Measurements from ENCODE around the gene AK8.

Gene AK8

GRCh38 chr9:132864691-132865090 is 13.4 kb downstream of the AK8 start:
- Mint-ChIP-seq H3K9me3 (no peaks in the 10 kb centered on the region), H3K27ac (ENCODE audit: low read depth) (no peak overlapping the region), H3K36me3 (ENCODE audit: insufficient read depth) (peaks cover 1% of the 10 kb centered on the region), H3K27me3 (peaks cover 24% of the 10 kb centered on the region), H3K4me1 (no peaks in the 10 kb centered on the region), H3K4me3 (no peak overlapping the region)
- ATAC-seq (replicated peaks; ENCODE audit: extremely low read depth, poor library complexity, severe bottlenecking) (no peak), DNase-seq (ENCODE audit: low spot score in 2 of 2) (no peak)

DNA sequence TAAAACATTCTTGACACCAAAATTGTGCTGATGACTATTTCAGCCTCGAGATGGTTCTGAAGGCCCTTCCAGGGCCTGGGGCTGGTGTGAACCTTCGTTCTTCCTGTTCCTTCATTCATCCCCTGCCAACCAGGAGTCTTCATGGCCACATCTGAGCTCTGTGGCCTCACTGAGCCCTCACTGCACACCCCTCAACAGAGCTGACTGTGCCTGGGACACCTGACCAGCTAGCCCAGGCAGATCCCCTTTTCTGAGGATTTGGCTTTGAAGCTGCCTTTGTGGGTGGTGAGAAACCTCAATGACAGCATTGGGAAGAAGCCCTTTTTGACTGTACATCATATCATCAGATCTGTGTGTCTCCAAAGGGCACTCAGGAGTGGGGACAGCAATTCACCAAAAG is 13.8 kb downstream of the AK8 start:
- H3K9me3 Mint-ChIP-seq = no peaks in the 10 kb centered on the region
- DNase-seq (ENCODE audit: low spot score in 2 of 2) (no peak), ATAC-seq (replicated peaks; ENCODE audit: extremely low read depth, poor library complexity, severe bottlenecking) (no peak)
- no peaks in the 10 kb centered on the region for H3K4me1 Mint-ChIP-seq
- H3K27me3 Mint-ChIP-seq = peaks cover 27% of the 10 kb centered on the region
- H3K4me3 Mint-ChIP-seq = no peak overlapping the region
- peaks cover 1% of the 10 kb centered on the region for H3K36me3 Mint-ChIP-seq (ENCODE audit: insufficient read depth)
- no peak overlapping the region for H3K27ac Mint-ChIP-seq (ENCODE audit: low read depth)

GRCh38 chr9:132863096-132863495 is 15.0 kb downstream of the AK8 start:
- DNase-seq (ENCODE audit: low spot score in 2 of 2) (no peak), ATAC-seq (replicated peaks; ENCODE audit: extremely low read depth, poor library complexity, severe bottlenecking) (no peak)
- no peak overlapping the region for H3K4me3 Mint-ChIP-seq
- no peak overlapping the region for H3K27ac Mint-ChIP-seq (ENCODE audit: low read depth)
- H3K9me3 Mint-ChIP-seq = no peaks in the 10 kb centered on the region
- H3K36me3 Mint-ChIP-seq (ENCODE audit: insufficient read depth) = no peaks in the 10 kb centered on the region
- H3K27me3 Mint-ChIP-seq = peaks cover 39% of the 10 kb centered on the region
- H3K4me1 Mint-ChIP-seq = no peaks in the 10 kb centered on the region

DNA sequence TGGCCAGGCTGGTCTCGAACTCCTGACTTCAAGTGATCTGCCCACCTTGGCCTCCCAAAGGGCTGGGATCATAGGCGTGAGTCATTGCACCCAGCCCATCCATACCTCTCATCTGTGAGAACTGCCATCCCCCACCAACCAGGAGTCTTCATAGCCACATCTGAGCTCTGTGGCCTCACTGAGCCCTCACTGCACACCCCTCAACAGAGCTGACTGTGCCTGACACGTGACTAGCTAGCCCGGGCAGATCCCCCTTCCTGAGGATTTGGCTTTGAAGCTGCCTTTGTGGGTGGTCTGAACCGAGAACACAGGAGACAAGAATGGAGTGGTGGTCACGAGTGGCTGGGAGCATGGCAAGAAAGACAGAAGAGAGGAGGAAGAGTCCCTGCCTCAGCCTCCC is 15.6 kb downstream of the AK8 start:
- no peaks in the 10 kb centered on the region for H3K4me1 Mint-ChIP-seq
- H3K27me3 Mint-ChIP-seq = peaks cover 40% of the 10 kb centered on the region
- no peaks in the 10 kb centered on the region for H3K36me3 Mint-ChIP-seq (ENCODE audit: insufficient read depth)

GRCh38 chr9:132861666-132862065 is 16.4 kb downstream of the AK8 start:
- Mint-ChIP-seq H3K4me3 (no peak overlapping the region), H3K36me3 (ENCODE audit: insufficient read depth) (no peaks in the 10 kb centered on the region), H3K4me1 (no peaks in the 10 kb centered on the region), H3K9me3 (no peaks in the 10 kb centered on the region), H3K27ac (ENCODE audit: low read depth) (no peak overlapping the region), H3K27me3 (peaks cover 40% of the 10 kb centered on the region)
- ATAC-seq (replicated peaks; ENCODE audit: extremely low read depth, poor library complexity, severe bottlenecking) = no peak
- DNase-seq (ENCODE audit: low spot score in 2 of 2) = no peak

More for the DNA sequence above, 15.6 kb downstream of the AK8 start:
- DNase-seq (ENCODE audit: low spot score in 2 of 2) (no peak), ATAC-seq (replicated peaks; ENCODE audit: extremely low read depth, poor library complexity, severe bottlenecking) (no peak)
- Mint-ChIP-seq H3K4me3 (no peak overlapping the region), H3K27ac (ENCODE audit: low read depth) (no peak overlapping the region), H3K9me3 (no peaks in the 10 kb centered on the region)

DNA sequence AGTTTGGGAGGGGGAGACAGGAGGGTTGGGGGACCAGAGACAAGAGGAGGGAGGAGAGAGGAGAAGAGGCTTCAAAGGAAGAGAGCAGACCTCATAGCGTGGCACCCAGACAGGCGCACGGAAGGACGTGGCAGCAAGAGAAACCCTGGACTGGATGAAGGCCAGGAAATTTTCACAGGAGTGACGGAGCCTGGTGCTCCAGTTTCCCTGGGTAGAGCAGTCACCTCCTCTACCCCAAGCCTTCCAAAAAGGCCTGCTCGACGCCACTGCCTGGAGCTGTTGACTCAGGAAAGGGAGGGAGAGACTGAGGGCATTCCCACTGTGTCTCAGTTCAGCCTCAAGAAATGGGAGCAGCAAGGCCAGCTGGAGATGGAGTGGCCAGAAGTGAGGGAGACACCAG is 19.3 kb downstream of the AK8 start:
- Mint-ChIP-seq H3K4me1 (peaks cover 6% of the 10 kb centered on the region), H3K9me3 (no peaks in the 10 kb centered on the region), H3K27me3 (peaks cover 52% of the 10 kb centered on the region), H3K27ac (ENCODE audit: low read depth) (no peak overlapping the region), H3K36me3 (ENCODE audit: insufficient read depth) (no peaks in the 10 kb centered on the region), H3K4me3 (no peak overlapping the region)
- no peak for ATAC-seq (replicated peaks; ENCODE audit: extremely low read depth, poor library complexity, severe bottlenecking)
- no peak for DNase-seq (ENCODE audit: low spot score in 2 of 2)

DNA sequence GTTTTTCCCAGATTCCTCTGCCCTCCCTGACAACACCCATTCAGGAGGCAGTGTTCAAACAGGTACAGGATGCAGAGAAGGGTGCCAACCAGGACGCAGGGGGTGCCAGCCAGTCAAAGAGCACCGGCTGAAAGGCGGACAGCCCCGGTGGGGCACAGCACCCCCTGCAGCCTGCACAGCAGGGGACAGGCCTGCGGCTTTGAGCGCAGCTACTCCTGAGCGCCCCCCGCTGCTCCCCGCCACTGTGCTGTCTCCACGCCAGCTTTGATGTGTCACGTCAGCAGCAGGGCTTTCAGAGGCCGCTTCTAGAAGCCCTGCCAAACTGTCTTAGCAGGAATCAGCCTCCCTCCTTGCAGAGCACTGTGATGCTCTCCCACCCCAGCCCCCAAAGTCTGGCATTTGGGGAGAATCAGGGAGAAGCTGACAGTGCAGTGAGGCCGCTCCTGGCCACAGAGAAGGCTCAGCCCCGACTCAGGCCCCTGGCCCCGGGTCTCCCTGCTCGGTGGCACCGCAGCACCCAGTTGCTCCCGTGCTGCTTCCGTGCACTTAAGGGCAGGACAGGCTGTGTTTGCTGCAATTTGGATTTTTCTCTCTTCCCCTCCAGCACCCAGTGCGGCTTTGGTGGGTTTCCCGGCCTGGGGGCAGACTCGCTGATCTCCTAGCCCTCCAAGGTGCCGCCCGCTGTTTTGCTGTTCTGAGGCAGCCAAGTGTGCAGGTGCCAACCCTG is 20.3 kb downstream of the AK8 start:
- peaks cover 6% of the 10 kb centered on the region for H3K4me1 Mint-ChIP-seq
- ATAC-seq (replicated peaks; ENCODE audit: extremely low read depth, poor library complexity, severe bottlenecking) (no peak), DNase-seq (ENCODE audit: low spot score in 2 of 2) (no peak)
- peaks cover 49% of the 10 kb centered on the region for H3K27me3 Mint-ChIP-seq
- H3K4me3 Mint-ChIP-seq = no peak overlapping the region
- H3K36me3 Mint-ChIP-seq (ENCODE audit: insufficient read depth) = no peaks in the 10 kb centered on the region
- H3K27ac Mint-ChIP-seq (ENCODE audit: low read depth) = no peak overlapping the region
- H3K9me3 Mint-ChIP-seq = no peaks in the 10 kb centered on the region

DNA sequence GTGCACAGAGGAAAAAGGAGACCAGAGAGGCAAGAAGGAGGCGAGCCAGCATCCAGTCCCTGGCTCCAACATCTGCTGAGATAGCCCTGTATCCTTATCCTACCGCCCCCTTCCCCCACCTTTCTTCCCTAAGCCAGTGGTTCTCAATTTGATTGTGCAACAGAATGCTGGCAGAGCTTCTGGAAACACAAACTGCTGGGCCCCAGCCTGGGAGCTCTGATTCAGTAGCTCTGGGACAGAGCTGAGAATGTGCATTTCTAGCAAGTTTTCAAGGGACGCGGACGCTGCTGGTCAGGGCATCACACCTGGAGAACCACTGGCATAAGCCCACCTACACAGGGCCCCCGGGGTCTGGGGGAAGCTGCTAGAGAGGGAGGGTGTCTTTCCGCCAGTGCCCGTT is 21.1 kb downstream of the AK8 start:
- no peaks in the 10 kb centered on the region for H3K36me3 Mint-ChIP-seq (ENCODE audit: insufficient read depth)

DNA sequence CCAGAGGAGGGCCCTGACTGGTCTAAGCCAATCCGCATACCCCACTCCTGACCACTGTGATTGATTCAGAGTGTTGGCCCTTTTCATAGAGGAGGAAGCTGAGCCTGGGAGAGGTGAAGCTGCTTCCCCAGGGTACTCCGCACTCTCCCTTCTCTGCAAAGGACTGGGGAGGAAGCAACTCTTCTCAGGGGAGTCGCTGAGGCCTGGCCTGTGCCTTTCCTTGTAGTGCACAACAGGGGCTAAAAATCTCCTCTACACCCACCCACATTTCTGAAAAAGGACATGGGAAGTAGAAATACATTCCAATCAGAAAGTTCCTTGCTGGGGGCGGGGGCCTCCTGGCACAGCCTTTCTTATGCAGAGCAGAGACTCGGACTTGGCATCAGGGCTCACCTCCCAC is 22.2 kb downstream of the AK8 start:
- H3K27me3 Mint-ChIP-seq = peaks cover 51% of the 10 kb centered on the region
- H3K4me3 Mint-ChIP-seq = no peak overlapping the region
- no peaks in the 10 kb centered on the region for H3K9me3 Mint-ChIP-seq

More for the DNA sequence above, 21.1 kb downstream of the AK8 start:
- H3K27ac Mint-ChIP-seq (ENCODE audit: low read depth) = no peak overlapping the region
- no peak overlapping the region for H3K4me3 Mint-ChIP-seq
- ATAC-seq (replicated peaks; ENCODE audit: extremely low read depth, poor library complexity, severe bottlenecking) (no peak), DNase-seq (ENCODE audit: low spot score in 2 of 2) (no peak)
- H3K27me3 Mint-ChIP-seq = peaks cover 44% of the 10 kb centered on the region
- no peaks in the 10 kb centered on the region for H3K9me3 Mint-ChIP-seq
- H3K4me1 Mint-ChIP-seq = peaks cover 6% of the 10 kb centered on the region

GRCh38 chr9:132854832-132855231 is 23.3 kb downstream of the AK8 start:
- Mint-ChIP-seq H3K27ac (ENCODE audit: low read depth) (no peak overlapping the region), H3K4me3 (no peak overlapping the region), H3K4me1 (peaks cover 14% of the 10 kb centered on the region), H3K9me3 (no peaks in the 10 kb centered on the region), H3K27me3 (peaks cover 41% of the 10 kb centered on the region), H3K36me3 (ENCODE audit: insufficient read depth) (no peaks in the 10 kb centered on the region)
- ATAC-seq (replicated peaks; ENCODE audit: extremely low read depth, poor library complexity, severe bottlenecking) (no peak), DNase-seq (ENCODE audit: low spot score in 2 of 2) (no peak)

More for the DNA sequence above, 22.2 kb downstream of the AK8 start:
- no peak for DNase-seq (ENCODE audit: low spot score in 2 of 2)
- H3K27ac Mint-ChIP-seq (ENCODE audit: low read depth) = no peak overlapping the region
- ATAC-seq (replicated peaks; ENCODE audit: extremely low read depth, poor library complexity, severe bottlenecking) = no peak
- H3K36me3 Mint-ChIP-seq (ENCODE audit: insufficient read depth) = no peaks in the 10 kb centered on the region
- H3K4me1 Mint-ChIP-seq = peaks cover 11% of the 10 kb centered on the region

- peaks cover 14% of the 10 kb centered on the region for H3K4me1 Mint-ChIP-seq
- H3K36me3 Mint-ChIP-seq (ENCODE audit: insufficient read depth) = no peaks in the 10 kb centered on the region
- no peaks in the 10 kb centered on the region for H3K9me3 Mint-ChIP-seq
- DNase-seq (ENCODE audit: low spot score in 2 of 2) (no peak), ATAC-seq (replicated peaks; ENCODE audit: extremely low read depth, poor library complexity, severe bottlenecking) (no peak)
- H3K27ac Mint-ChIP-seq (ENCODE audit: low read depth) = no peak overlapping the region
- H3K4me3 Mint-ChIP-seq = no peak overlapping the region
- peaks cover 28% of the 10 kb centered on the region for H3K27me3 Mint-ChIP-seq
Measured at GRCh38 chr9:132853482-132853881, 24.6 kb downstream of the AK8 start.

GRCh38 chr9:132849185-132849706 is 28.8 kb downstream of the AK8 start:
- H3K27me3 Mint-ChIP-seq = peaks cover 11% of the 10 kb centered on the region
- H3K27ac Mint-ChIP-seq (ENCODE audit: low read depth) = no peak overlapping the region

DNA sequence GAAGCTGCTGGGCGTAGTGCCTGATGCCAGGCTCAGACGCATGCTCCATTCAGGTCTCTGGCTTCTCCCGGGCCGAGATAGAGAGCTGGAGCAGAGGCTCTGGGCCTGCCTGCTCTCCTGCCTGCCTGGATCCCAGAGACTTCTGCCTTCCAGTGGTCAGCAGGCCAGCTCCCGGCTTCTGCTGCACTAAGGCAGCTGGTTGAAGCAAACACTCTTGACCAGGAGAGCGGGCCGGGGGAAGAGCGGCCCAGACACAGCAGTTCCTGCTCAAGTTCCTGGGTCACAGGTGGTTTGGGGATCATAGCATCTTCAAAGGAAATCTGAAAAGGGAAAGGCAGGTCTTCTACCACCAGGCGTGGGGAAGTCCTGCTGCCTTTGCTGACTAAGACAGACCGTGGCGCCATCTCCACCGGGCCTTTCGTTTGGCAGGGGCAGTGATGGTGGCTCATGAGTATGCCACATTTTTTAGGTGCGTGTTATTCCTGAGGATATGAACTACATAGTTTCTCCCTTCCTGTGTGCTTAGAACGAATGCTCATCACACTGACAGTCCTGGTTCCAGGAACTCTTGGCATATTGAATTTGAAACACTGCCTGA is 31.1 kb downstream of the AK8 start:
- H3K4me1 Mint-ChIP-seq = peaks cover 8% of the 10 kb centered on the region
- H3K27me3 Mint-ChIP-seq = peaks cover 9% of the 10 kb centered on the region
- ATAC-seq (replicated peaks; ENCODE audit: extremely low read depth, poor library complexity, severe bottlenecking) (no peak), DNase-seq (ENCODE audit: low spot score in 2 of 2) (no peak)
- no peak overlapping the region for H3K27ac Mint-ChIP-seq (ENCODE audit: low read depth)
- H3K9me3 Mint-ChIP-seq = no peaks in the 10 kb centered on the region
- no peaks in the 10 kb centered on the region for H3K36me3 Mint-ChIP-seq (ENCODE audit: insufficient read depth)
- no peak overlapping the region for H3K4me3 Mint-ChIP-seq

More at GRCh38 chr9:132849185-132849706, 28.8 kb downstream of the AK8 start:
- Mint-ChIP-seq H3K9me3 (no peaks in the 10 kb centered on the region), H3K4me1 (peaks cover 8% of the 10 kb centered on the region), H3K4me3 (no peak overlapping the region), H3K36me3 (ENCODE audit: insufficient read depth) (no peaks in the 10 kb centered on the region)
- ATAC-seq (replicated peaks; ENCODE audit: extremely low read depth, poor library complexity, severe bottlenecking) (no peak), DNase-seq (ENCODE audit: low spot score in 2 of 2) (no peak)
